ENCODE data around the gene IL4. TPM values are rescaled to one million over a fixed set of nuclear protein-coding genes. Genes with fewer than 3 reads are reported as not detected.

Gene IL4
- total and polyA plus RNA-seq, 2 of the 13 experiments (the other 11 are each of a cell fraction or from before 2014, with no cell fraction given) = not detected

- H2AFZ ChIP-seq (ENCODE audit: low read length) = no peak overlapping the region
- intact Hi-C loops (cut with micrococcal nuclease; ENCODE audit: unreplicated experiment) = no loop called here
- 97% methylated on average over 5 of the region's 5 CpGs for WGBS (ENCODE audit: low lambda C conversion rate)
- BruUV-seq (replicated peaks) = no TSS peak
- H3K27ac ChIP-seq (ENCODE audit: extremely low read length, insufficient read depth, low read length) = no peak overlapping the region
- no peaks in the 10 kb centered on the region for H3K9me3 ChIP-seq (ENCODE audit: low read length)
- no peaks in the 10 kb centered on the region for H3K4me1 ChIP-seq (ENCODE audit: insufficient read depth, low read length)
- in situ Hi-C loops (cut with HindIII; ENCODE audit: extremely low pct_ligation_motif_present, low pct_unique_long_range_greater_than_20kb) = no loop called here
- H3K36me3 ChIP-seq (replicated peaks in 1 of 2; ENCODE audit: control insufficient read depth in 1 of 2, insufficient read depth in 2 of 2, low read length in 2 of 2) = no peaks in the 10 kb centered on the region; a peak in 1 of 5 replicates
- no peaks in the 10 kb centered on the region for H3K27me3 ChIP-seq (ENCODE audit: control insufficient read depth in 1 of 2, insufficient read depth in 2 of 2, low read length in 2 of 2)
- ChIA-PET CTCF (ENCODE audit: low intra/inter-chr PET ratio, low total read pairs) (no interaction called here), POLR2A (no interaction called here)
- TF ChIP-seq SP1 (IDR thresholded peaks at IDR 0.05) = no peak
- no peak for TF ChIP-seq SP1 (CRISPR knock-in tag; IDR thresholded peaks at IDR 0.05)
- TF ChIP-seq RXRB (CRISPR knock-in tag; IDR thresholded peaks at IDR 0.05; ENCODE audit: borderline replicate concordance) = no peak
- no peak for TF ChIP-seq ZBTB42 (CRISPR knock-in tag; IDR thresholded peaks at IDR 0.05)
- TF ChIP-seq ZNF562 (CRISPR knock-in tag; IDR thresholded peaks at IDR 0.05; ENCODE audit: borderline replicate concordance) = no peak
- TF ChIP-seq PHB2 (IDR thresholded peaks at IDR 0.05; ENCODE audit: partially characterized antibody) = no peak
- no peak for TF ChIP-seq RCOR2 (CRISPR knock-in tag; IDR thresholded peaks at IDR 0.05)
- TF ChIP-seq ONECUT2 (CRISPR knock-in tag; IDR thresholded peaks at IDR 0.05) = no peak
- peak in 1 of 2 experiments; percentile 29; a peak in 1 of 4 replicates for TF ChIP-seq MAFK (conservative IDR thresholded peaks at IDR 0.05 in 1 of 2, IDR thresholded peaks at IDR 0.05 in 1 of 2; ENCODE audit: low read length in 2 of 2)
- ATAC-seq = no peak
- no peak for DNase-seq (ENCODE audit: low spot score)
- no peak overlapping the region for H3K9ac ChIP-seq (ENCODE audit: insufficient read depth, low read depth, low read length)
- H4K20me1 ChIP-seq (ENCODE audit: insufficient read depth, low read length) = no peaks in the 10 kb centered on the region
- H3K4me2 ChIP-seq (ENCODE audit: low read depth, low read length) = no peak overlapping the region
- H3K79me2 ChIP-seq (ENCODE audit: insufficient read depth, low read length) = no peaks in the 10 kb centered on the region
- no peak for FAIRE-seq
- H3K4me3 ChIP-seq (replicated peaks in 1 of 3; ENCODE audit: insufficient read depth in 1 of 3, low read depth in 2 of 3, low read length in 3 of 3) = no peak overlapping the region
These were observed 44.9 kb downstream of the IL4 start for GRCh38 chr5:132718544-132719312.

- WGBS (ENCODE audit: low lambda C conversion rate) = 95% methylated on average over 2 of the region's 2 CpGs
- ATAC-seq (no peak), FAIRE-seq (no peak), DNase-seq (ENCODE audit: low spot score) (no peak)
- Histone ChIP-seq H3K36me3 (replicated peaks in 1 of 2; ENCODE audit: control insufficient read depth in 1 of 2, insufficient read depth in 2 of 2, low read length in 2 of 2) (no peaks in the 10 kb centered on the region; a peak in 1 of 5 replicates), H3K4me3 (replicated peaks in 1 of 3; ENCODE audit: insufficient read depth in 1 of 3, low read depth in 2 of 3, low read length in 3 of 3) (no peak overlapping the region), H3K9ac (ENCODE audit: insufficient read depth, low read depth, low read length) (no peak overlapping the region), H3K27ac (ENCODE audit: extremely low read length, insufficient read depth, low read length) (no peak overlapping the region), H3K27me3 (ENCODE audit: control insufficient read depth in 1 of 2, insufficient read depth in 2 of 2, low read length in 2 of 2) (no peaks in the 10 kb centered on the region), H4K20me1 (ENCODE audit: insufficient read depth, low read length) (no peaks in the 10 kb centered on the region), H3K79me2 (ENCODE audit: insufficient read depth, low read length) (no peaks in the 10 kb centered on the region), H2AFZ (ENCODE audit: low read length) (no peak overlapping the region), H3K9me3 (ENCODE audit: low read length) (no peaks in the 10 kb centered on the region), H3K4me1 (ENCODE audit: insufficient read depth, low read length) (no peaks in the 10 kb centered on the region), H3K4me2 (ENCODE audit: low read depth, low read length) (no peak overlapping the region)
- CTCF ChIA-PET (ENCODE audit: low intra/inter-chr PET ratio, low total read pairs) = no interaction called here
- no TSS peak for BruUV-seq (replicated peaks)
- intact Hi-C loops (cut with micrococcal nuclease; ENCODE audit: unreplicated experiment) = no loop called here
- TF ChIP-seq MAFK (conservative IDR thresholded peaks at IDR 0.05 in 1 of 2, IDR thresholded peaks at IDR 0.05 in 1 of 2; ENCODE audit: low read length in 2 of 2) (peak; percentile 55 to 79), MAFF (IDR thresholded peaks at IDR 0.05; ENCODE audit: low read depth, low read length) (peak; percentile 68; the same call in 1 of the 2 replicates), DNMT3B (CRISPR knock-in tag; conservative IDR thresholded peaks at IDR 0.05) (no peak)
- in situ Hi-C loops (cut with HindIII; ENCODE audit: extremely low pct_ligation_motif_present, low pct_unique_long_range_greater_than_20kb) = no loop called here
- POLR2A ChIA-PET = interaction anchor here (1.4 kb wide), 1 partner anchor 12 kb away, joined by 3 read pairs; the partner anchor contains the start of gene KIF3A
These were observed 52.0 kb downstream of the IL4 start for GRCh38 chr5:132725745-132726144.

Data from HepG2 (cell line).